Right atrium auricular region (tissue), 2 donors: ENCODE results near the gene SPINK6. TPM values are rescaled to one million over a fixed set of nuclear protein-coding genes. Genes with fewer than 3 reads are reported as not detected.

ENCODE experiments used
- DNase-seq: peaks from one replicate; pipeline ENCODE4 v3.0.0-alpha.2; 2019; ENCODE audit warnings: low spot score
- H3K27ac ChIP-seq, 2 donors: fragments of 200-600 bp; sonication (generic); 1 replicate in 1 of 2; 2 replicates in 1 of 2; pipeline ENCODE4 v1.5.1; 2016 to 2019
- H3K27me3 ChIP-seq, 2 donors: fragments of 200-600 bp; sonication (generic); one replicate each; pipeline versions ENCODE4 v1.5.1 to v1.6.0; 2017 to 2019
- H3K36me3 ChIP-seq: fragments of 200-600 bp; sonication (generic); one replicate; pipeline ENCODE4 v1.5.1; 2016
- H3K4me1 ChIP-seq, 2 donors: fragments of 200-600 bp; sonication (generic); one replicate each; pipeline versions ENCODE4 v1.5.1 to v1.6.0; 2017 to 2019
- H3K4me3 ChIP-seq, 2 donors: fragments of 200-600 bp; sonication (generic); 1 replicate in 1 of 2; 2 replicates in 1 of 2; pipeline ENCODE4 v1.5.1; 2017 to 2019; ENCODE audit warnings: mild to moderate bottlenecking in 1 of 2, moderate library complexity in 1 of 2
- H3K9me3 ChIP-seq, 2 donors: fragments of 200-600 bp; sonication (generic); one replicate each; pipeline ENCODE4 v1.5.1; 2019
- total RNA-seq, 2 donors: library from RNA; depleted of rRNA; stranded (reverse); fragments of >200 nt; gene quantifications; one replicate each; pipeline ENCODE4 v1.1.0, GENCODE V29; 2016
- TF ChIP-seq, protein P1 (sequence below), 2 donors: fragments of 200-600 bp; sonication (generic); IDR thresholded peaks; one replicate each; pipeline ENCODE4 v1.5.1; 2019; ENCODE audit warnings: antibody characterized with exemption in 2 of 2

Gene SPINK6
- total RNA-seq, 2 donors from 2014 or later = not detected

DNA sequence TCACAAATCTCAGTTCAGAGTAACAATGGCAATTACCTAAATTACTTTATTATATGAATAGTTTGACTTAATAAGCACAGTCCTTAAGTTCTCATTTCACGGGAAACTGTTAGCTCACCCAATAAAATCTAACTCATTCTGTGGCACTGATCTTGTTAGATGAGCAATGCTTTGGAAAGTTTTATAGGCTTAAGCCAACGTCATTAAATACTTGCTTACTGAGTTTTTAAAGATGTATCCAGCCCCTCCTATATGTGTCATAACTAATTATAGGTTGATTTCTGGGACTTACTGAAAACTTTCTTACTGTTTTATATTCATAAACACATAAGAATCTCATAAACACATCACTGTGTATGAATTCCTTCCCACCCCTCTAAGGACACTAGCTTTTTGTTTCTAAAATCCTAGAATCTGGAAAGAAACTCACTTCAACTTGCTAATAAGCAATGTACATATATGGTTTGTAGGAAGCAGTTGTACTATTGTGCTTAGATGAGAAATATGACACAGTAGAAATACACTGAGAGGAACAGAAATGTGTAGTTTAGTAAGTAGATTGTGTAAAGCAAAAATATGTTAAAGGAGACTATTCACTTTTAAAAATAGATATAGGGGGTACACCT lies 21.4 kb downstream of the SPINK6 start:
- Histone ChIP-seq H3K4me3 (no peak overlapping the region), H3K9me3 (no peaks in the 10 kb centered on the region), H3K4me1 (no peaks in the 10 kb centered on the region), H3K27me3 (no peaks in the 10 kb centered on the region), H3K27ac (no peak overlapping the region), H3K36me3 (no peaks in the 10 kb centered on the region)
- no peak for DNase-seq
- TF ChIP-seq, protein P1, sequence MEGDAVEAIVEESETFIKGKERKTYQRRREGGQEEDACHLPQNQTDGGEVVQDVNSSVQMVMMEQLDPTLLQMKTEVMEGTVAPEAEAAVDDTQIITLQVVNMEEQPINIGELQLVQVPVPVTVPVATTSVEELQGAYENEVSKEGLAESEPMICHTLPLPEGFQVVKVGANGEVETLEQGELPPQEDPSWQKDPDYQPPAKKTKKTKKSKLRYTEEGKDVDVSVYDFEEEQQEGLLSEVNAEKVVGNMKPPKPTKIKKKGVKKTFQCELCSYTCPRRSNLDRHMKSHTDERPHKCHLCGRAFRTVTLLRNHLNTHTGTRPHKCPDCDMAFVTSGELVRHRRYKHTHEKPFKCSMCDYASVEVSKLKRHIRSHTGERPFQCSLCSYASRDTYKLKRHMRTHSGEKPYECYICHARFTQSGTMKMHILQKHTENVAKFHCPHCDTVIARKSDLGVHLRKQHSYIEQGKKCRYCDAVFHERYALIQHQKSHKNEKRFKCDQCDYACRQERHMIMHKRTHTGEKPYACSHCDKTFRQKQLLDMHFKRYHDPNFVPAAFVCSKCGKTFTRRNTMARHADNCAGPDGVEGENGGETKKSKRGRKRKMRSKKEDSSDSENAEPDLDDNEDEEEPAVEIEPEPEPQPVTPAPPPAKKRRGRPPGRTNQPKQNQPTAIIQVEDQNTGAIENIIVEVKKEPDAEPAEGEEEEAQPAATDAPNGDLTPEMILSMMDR (IDR thresholded peaks at IDR 0.05) = no peak

DNA sequence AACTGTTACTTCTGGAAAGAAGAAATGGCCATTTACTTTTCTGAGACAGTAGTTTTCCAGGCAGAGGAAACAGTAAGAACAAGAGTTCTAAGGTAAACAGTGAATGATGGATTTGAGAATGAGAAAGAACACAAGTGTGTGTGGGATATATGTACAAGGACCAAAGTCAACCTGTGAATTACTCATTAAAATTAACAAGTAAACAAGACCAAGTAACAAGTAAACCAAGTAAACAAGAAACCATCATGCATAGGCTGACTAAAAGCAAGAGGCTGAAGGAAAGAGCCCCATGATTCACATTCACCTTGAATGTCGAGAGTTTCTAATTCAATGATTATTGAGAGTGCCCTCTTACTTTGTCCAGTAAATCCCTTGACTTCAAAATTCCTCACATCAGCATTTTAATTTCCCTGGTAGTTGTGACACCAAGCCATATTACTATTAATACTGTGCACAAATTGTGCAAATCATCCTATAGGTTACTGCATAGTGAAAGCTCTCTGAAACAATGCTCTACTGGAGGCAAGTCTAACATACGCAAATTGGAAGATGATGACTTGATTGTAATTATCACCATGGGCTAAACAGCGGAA lies 25.6 kb downstream of the SPINK6 start:
- no peak for DNase-seq
- no peaks in the 10 kb centered on the region for H3K27me3 ChIP-seq
- no peaks in the 10 kb centered on the region for H3K9me3 ChIP-seq
- H3K36me3 ChIP-seq = no peaks in the 10 kb centered on the region
- H3K4me1 ChIP-seq = no peaks in the 10 kb centered on the region
- H3K27ac ChIP-seq = no peak overlapping the region
- H3K4me3 ChIP-seq = no peak overlapping the region
- TF ChIP-seq, protein P1 (IDR thresholded peaks at IDR 0.05) = no peak

DNA sequence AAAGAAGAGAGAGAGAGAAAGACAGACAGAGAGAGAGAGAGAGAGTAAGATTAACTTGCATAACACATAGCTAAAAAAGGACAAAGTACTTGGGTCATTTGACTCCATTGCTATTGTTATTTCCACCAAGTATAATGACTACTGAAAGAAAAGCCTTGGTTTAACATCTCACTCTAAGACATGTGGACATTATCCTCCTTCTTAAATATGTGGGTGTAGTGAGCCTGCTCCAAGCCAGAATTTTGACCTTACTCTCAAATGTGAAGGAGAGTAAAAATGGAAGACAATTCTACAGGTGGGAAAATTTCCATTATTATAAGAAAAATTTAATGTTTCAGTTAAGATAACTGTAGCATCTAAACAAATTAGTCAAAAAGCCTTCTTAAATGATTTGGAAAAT lies 27.0 kb downstream of the SPINK6 start:
- no peaks in the 10 kb centered on the region for H3K4me1 ChIP-seq
- TF ChIP-seq, protein P1 (IDR thresholded peaks at IDR 0.05) = no peak
- H3K27me3 ChIP-seq = no peaks in the 10 kb centered on the region
- H3K27ac ChIP-seq = no peak overlapping the region
- H3K36me3 ChIP-seq = no peaks in the 10 kb centered on the region
- no peaks in the 10 kb centered on the region for H3K9me3 ChIP-seq
- no peak for DNase-seq
- H3K4me3 ChIP-seq = no peak overlapping the region

DNA sequence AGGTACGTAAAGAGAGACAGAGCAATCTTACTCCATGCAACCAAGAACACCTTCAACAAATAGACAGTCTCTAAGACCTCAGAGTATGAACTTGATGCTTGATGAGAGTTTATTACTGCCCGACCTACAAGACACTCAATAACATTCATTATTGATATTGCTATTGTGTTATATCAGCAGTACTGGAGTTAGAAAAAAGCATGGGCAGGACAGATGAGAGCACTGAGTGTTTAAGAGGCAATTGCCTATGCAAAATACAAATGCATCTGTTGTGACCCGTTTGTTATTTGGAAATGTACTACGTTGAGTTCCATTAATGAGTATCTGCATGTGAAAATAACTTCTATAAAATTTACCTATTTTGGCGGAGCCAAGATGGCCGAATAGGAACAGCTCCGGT lies 27.4 kb downstream of the SPINK6 start:
- no peaks in the 10 kb centered on the region for H3K27me3 ChIP-seq
- TF ChIP-seq, protein P1 (IDR thresholded peaks at IDR 0.05) = no peak
- H3K4me1 ChIP-seq = no peaks in the 10 kb centered on the region
- H3K9me3 ChIP-seq = no peaks in the 10 kb centered on the region
- H3K4me3 ChIP-seq = no peak overlapping the region
- H3K27ac ChIP-seq = no peak overlapping the region
- DNase-seq = no peak
- H3K36me3 ChIP-seq = no peaks in the 10 kb centered on the region

DNA sequence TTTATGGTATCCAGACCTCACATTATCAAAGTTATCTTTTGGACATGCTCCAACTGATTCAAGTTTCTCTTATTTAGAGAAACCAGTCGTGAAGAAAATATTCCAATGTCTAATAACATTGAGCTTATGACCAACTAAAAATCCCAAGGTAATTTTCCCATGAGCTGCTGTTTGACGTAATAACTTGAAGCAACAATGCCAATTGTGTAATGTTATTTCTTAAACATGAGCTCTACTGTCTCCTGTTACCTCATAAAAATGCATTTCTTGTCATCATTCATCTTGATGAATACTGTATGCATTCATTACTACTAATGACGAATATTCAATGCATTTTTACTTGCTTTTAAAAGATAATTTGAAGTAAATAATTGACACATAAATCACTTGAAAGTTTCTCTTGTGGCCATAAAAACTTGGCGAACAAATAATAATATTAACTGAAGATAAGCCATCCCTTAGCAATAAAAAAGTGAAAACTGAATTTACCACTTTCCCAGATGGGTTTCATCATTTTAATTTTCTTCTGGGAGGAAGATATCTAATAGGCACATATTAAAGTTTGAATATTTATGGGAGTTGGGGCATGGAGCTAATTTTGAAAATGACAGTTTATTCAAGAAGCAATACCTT lies 35.1 kb downstream of the SPINK6 start:
- Histone ChIP-seq H3K36me3 (no peaks in the 10 kb centered on the region), H3K9me3 (no peaks in the 10 kb centered on the region), H3K27ac (no peak overlapping the region), H3K4me1 (no peaks in the 10 kb centered on the region), H3K4me3 (no peak overlapping the region), H3K27me3 (no peaks in the 10 kb centered on the region)
- DNase-seq = no peak
- TF ChIP-seq, protein P1 (IDR thresholded peaks at IDR 0.05) = no peak
